GM23338 (cell line): ENCODE measurements around the gene DYSF. TPM values are rescaled to one million over a fixed set of nuclear protein-coding genes. Genes with fewer than 3 reads are reported as not detected.

Experiments used
- ATAC-seq: fragments of 200-7000 bp; cut with Tn5 transposase; 3 replicates; pipeline ENCODE4 v1.9.1; 2020
- DNase-seq: peaks from one replicate; pipeline ENCODE4 v3.0.0-alpha.2; 2015; ENCODE audit warnings: low spot score
- H2AFZ ChIP-seq: fragments of 200-600 bp; sonication (generic); 2 replicates; pipeline ENCODE4 v1.8.0; 2016; ENCODE audit warnings: antibody characterized with exemption, mild to moderate bottlenecking, moderate library complexity
- H3F3A ChIP-seq: fragments of 200-600 bp; sonication (generic); replicated peaks from 2 replicates; pipeline ENCODE4 v1.8.0; 2017; ENCODE audit warnings: antibody characterized with exemption, mixed run types, low read depth
- H3K27ac ChIP-seq: fragments of 200-600 bp; sonication (generic); 2 replicates; pipeline ENCODE4 v1.6.1; 2016; ENCODE audit warnings: low read depth
- H3K27me3 ChIP-seq: fragments of 200-600 bp; sonication (generic); 2 replicates; pipeline ENCODE4 v1.8.0; 2016; ENCODE audit warnings: mild to moderate bottlenecking, mixed run types, moderate library complexity; ENCODE audit not compliant: insufficient read depth
- H3K36me3 ChIP-seq: fragments of 200-600 bp; sonication (generic); 2 replicates; pipeline ENCODE4 v1.8.0; 2016; ENCODE audit warnings: mild to moderate bottlenecking; ENCODE audit not compliant: insufficient read depth
- H3K4me1 ChIP-seq: fragments of 200-600 bp; sonication (generic); 2 replicates; pipeline ENCODE4 v1.8.0; 2016; ENCODE audit warnings: mild to moderate bottlenecking, moderate library complexity; ENCODE audit not compliant: insufficient read depth
- H3K4me2 ChIP-seq: fragments of 200-600 bp; sonication (generic); 2 replicates; pipeline ENCODE4 v1.7.1; 2017; ENCODE audit warnings: mixed run types
- H3K4me3 ChIP-seq: fragments of 200-600 bp; sonication (generic); 2 replicates; pipeline ENCODE4 v1.6.1; 2016; ENCODE audit warnings: mixed run types
- H3K79me2 ChIP-seq: fragments of 200-600 bp; sonication (generic); replicated peaks from 2 replicates; pipeline ENCODE4 v1.8.0; 2017; ENCODE audit warnings: mild to moderate bottlenecking; ENCODE audit not compliant: insufficient read depth
- H3K9me2 ChIP-seq: fragments of 200-600 bp; sonication (generic); 2 replicates; pipeline ENCODE4 v1.8.0; 2017; ENCODE audit not compliant: insufficient read depth
- H4K20me1 ChIP-seq: fragments of 200-600 bp; sonication (generic); replicated peaks from 2 replicates; pipeline ENCODE4 v1.8.0; 2017; ENCODE audit warnings: mild to moderate bottlenecking; ENCODE audit not compliant: insufficient read depth
- H3K27ac Mint-ChIP-seq: 2 replicates; pipeline ENCODE4 v1.8.0; 2020; ENCODE audit warnings: inconsistent platforms, mild to moderate bottlenecking, moderate library complexity, mixed read lengths
- H3K27me3 Mint-ChIP-seq: 3 replicates; pipeline ENCODE4 v1.8.0; 2022; ENCODE audit warnings: low read depth, mild to moderate bottlenecking, moderate library complexity, mixed read lengths, inconsistent platforms; ENCODE audit not compliant: insufficient read depth, poor library complexity
- H3K36me3 Mint-ChIP-seq: 3 replicates; pipeline ENCODE4 v1.8.0; 2021; ENCODE audit warnings: low read depth, mild to moderate bottlenecking, inconsistent platforms, moderate library complexity, mixed read lengths
- H3K4me1 Mint-ChIP-seq: 3 replicates; pipeline ENCODE4 v1.8.0; 2020; ENCODE audit warnings: mild to moderate bottlenecking, inconsistent platforms, mixed read lengths
- H3K4me3 Mint-ChIP-seq: 3 replicates; pipeline ENCODE4 v1.8.0; 2021; ENCODE audit warnings: moderate library complexity, mild to moderate bottlenecking, inconsistent platforms, mixed read lengths
- H3K9me3 Mint-ChIP-seq: 3 replicates; pipeline ENCODE4 v1.8.0; 2020; ENCODE audit warnings: moderate library complexity, mild to moderate bottlenecking, inconsistent platforms, mixed read lengths
- CREB1 ChIP-seq: fragments of 250-450 bp; sonication (Bioruptor Pico); IDR thresholded peaks from 2 replicates; pipeline ENCODE4 v1.5.0; 2020; ENCODE audit warnings: low read depth, mild to moderate bottlenecking, moderate library complexity
- ETS1 ChIP-seq: IDR thresholded peaks from 2 replicates; pipeline ENCODE4 v1.6.1; 2016; ENCODE audit warnings: antibody characterized with exemption
- EZH2 ChIP-seq: fragments of 200-600 bp; sonication (generic); IDR thresholded peaks from one replicate; pipeline ENCODE4 v1.8.0; 2017; ENCODE audit warnings: antibody characterized with exemption, mild to moderate bottlenecking, low read depth; ENCODE audit not compliant: unreplicated experiment
- JUNB ChIP-seq: IDR thresholded peaks from one replicate; pipeline ENCODE4 v1.6.1; 2016; ENCODE audit warnings: antibody characterized with exemption; ENCODE audit not compliant: unreplicated experiment
- POLR2AphosphoS5 ChIP-seq: IDR thresholded peaks from 2 replicates; pipeline ENCODE4 v1.6.1; 2016; ENCODE audit warnings: antibody characterized with exemption, low read depth
- REST ChIP-seq: IDR thresholded peaks from one replicate; pipeline ENCODE4 v1.6.1; 2018; ENCODE audit warnings: antibody characterized with exemption; ENCODE audit not compliant: unreplicated experiment
- STAT1 ChIP-seq: IDR thresholded peaks from one replicate; pipeline ENCODE4 v1.6.1; 2016; ENCODE audit warnings: antibody characterized with exemption; ENCODE audit not compliant: unreplicated experiment
- ZNF331 ChIP-seq: fragments of 250-450 bp; sonication (Bioruptor Pico); IDR thresholded peaks from 2 replicates; pipeline ENCODE4 v1.5.0; 2020; ENCODE audit warnings: low read depth, mild to moderate bottlenecking, moderate library complexity
- polyA plus RNA-seq: library from polyadenylated mRNA; unstranded; fragments of >200 nt; fragmentation: Nextera tagmentation; extraction: Ambion mirVana; gene quantifications from 2 replicates; pipeline ENCODE4 v1.2.1, GENCODE V29; 2016
- total RNA-seq: library from RNA; depleted of rRNA; stranded (reverse); fragments of >200 nt; shearing (Covaris generic); gene quantifications from 2 replicates; pipeline ENCODE4 v1.2.3, GENCODE V29; 2014
- TF ChIP-seq, protein P1 (sequence below), 2 experiments: fragments of 200-600 bp in 1 of 2; sonication (generic) in 1 of 2; conservative IDR thresholded peaks; 2 replicates each; pipeline versions ENCODE4 v1.5.1 to v1.6.1; 2016 to 2017; ENCODE audit warnings: antibody characterized with exemption in 2 of 2, low read depth in 2 of 2, mild to moderate bottlenecking in 2 of 2, moderate library complexity in 1 of 2

The DYSF gene
- total and polyA plus RNA-seq, 2 experiments from 2014 or later, result 7.3 to 21.3 TPM

DNA sequence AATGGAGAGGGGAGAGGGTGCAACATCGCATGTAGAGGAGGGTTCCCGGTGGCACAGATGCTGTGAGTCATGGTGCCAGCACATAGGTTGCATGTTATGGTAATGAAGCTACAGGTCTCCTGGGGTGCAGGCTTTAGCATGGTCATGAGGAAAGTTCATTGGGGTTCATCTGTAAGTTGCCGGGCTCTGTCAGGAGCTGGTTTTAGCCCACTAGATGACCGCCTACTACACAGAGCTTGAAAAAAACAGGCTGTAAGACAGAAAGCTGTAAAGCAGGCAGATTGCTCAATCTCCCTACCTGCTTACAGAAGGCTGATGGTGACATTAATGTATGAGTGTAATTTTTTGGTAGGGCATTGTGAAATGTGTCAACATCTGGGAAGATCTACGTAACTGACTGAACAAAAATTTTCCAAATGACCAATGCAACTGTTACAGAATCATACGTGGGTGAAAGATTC lies 23.9 kb downstream of the DYSF start:
- 0 out of 3 replicates have a peak, but pooled peaks cover 3% of the 10 kb centered on the region for H3K9me3 Mint-ChIP-seq
- no peaks in the 10 kb centered on the region for H3F3A ChIP-seq
- H3K4me3 ChIP-seq, result no peak overlapping the region
- no peak overlapping the region for H3K4me3 Mint-ChIP-seq
- ATAC-seq (no peak; the same call in 2 of the 3 replicates), DNase-seq (no peak)
- H3K9me2 ChIP-seq, result no peaks in the 10 kb centered on the region
- no peak overlapping the region for H3K27ac ChIP-seq
- no peak overlapping the region for H3K4me2 ChIP-seq
- H3K27ac Mint-ChIP-seq, result no peak overlapping the region
- peaks cover 5% of the 10 kb centered on the region; the same call in 2 of the 3 replicates for H3K36me3 Mint-ChIP-seq
- no peaks in the 10 kb centered on the region for H3K36me3 ChIP-seq
- H3K79me2 ChIP-seq, result no peaks in the 10 kb centered on the region
- no peak overlapping the region for H2AFZ ChIP-seq
- peaks cover 26% of the 10 kb centered on the region for H3K4me1 Mint-ChIP-seq
- peaks cover 5% of the 10 kb centered on the region for H3K27me3 Mint-ChIP-seq
- no peaks in the 10 kb centered on the region for H4K20me1 ChIP-seq
- TF ChIP-seq JUNB, result no peak
- no peaks in the 10 kb centered on the region for H3K4me1 ChIP-seq
- no peaks in the 10 kb centered on the region for H3K27me3 ChIP-seq

GRCh38 chr2:71478806-71479205 lies 25.4 kb downstream of the DYSF start:
- H3K4me3 Mint-ChIP-seq, result no peak overlapping the region
- H3K9me3 Mint-ChIP-seq, result 0 out of 3 replicates have a peak, but pooled peaks cover 3% of the 10 kb centered on the region
- no peaks in the 10 kb centered on the region for H3K9me2 ChIP-seq
- TF ChIP-seq ZNF331 (no peak), EZH2 (no peak), STAT1 (no peak), CREB1 (CRISPR knock-in tag) (no peak), REST (no peak), ETS1 (no peak), POLR2AphosphoS5 (no peak), JUNB (no peak)
- TF ChIP-seq, protein P1, sequence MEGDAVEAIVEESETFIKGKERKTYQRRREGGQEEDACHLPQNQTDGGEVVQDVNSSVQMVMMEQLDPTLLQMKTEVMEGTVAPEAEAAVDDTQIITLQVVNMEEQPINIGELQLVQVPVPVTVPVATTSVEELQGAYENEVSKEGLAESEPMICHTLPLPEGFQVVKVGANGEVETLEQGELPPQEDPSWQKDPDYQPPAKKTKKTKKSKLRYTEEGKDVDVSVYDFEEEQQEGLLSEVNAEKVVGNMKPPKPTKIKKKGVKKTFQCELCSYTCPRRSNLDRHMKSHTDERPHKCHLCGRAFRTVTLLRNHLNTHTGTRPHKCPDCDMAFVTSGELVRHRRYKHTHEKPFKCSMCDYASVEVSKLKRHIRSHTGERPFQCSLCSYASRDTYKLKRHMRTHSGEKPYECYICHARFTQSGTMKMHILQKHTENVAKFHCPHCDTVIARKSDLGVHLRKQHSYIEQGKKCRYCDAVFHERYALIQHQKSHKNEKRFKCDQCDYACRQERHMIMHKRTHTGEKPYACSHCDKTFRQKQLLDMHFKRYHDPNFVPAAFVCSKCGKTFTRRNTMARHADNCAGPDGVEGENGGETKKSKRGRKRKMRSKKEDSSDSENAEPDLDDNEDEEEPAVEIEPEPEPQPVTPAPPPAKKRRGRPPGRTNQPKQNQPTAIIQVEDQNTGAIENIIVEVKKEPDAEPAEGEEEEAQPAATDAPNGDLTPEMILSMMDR (conservative IDR thresholded peaks at IDR 0.05; ENCODE audit: low read depth in 2 of 2), result no peak

More at GRCh38 chr2:71478806-71479205, 25.4 kb downstream of the DYSF start:
- no peak overlapping the region for H2AFZ ChIP-seq
- no peaks in the 10 kb centered on the region for H3K79me2 ChIP-seq
- H3K27me3 Mint-ChIP-seq, result peaks cover 5% of the 10 kb centered on the region
- peaks cover 28% of the 10 kb centered on the region for H3K4me1 Mint-ChIP-seq
- H3K27me3 ChIP-seq, result no peaks in the 10 kb centered on the region
- H3K36me3 Mint-ChIP-seq, result peaks cover 6% of the 10 kb centered on the region; the same call in 2 of the 3 replicates
- H3K4me3 ChIP-seq, result no peak overlapping the region
- ATAC-seq (no peak), DNase-seq (no peak)
- no peaks in the 10 kb centered on the region for H3K4me1 ChIP-seq
- H3K36me3 ChIP-seq, result no peaks in the 10 kb centered on the region
- no peaks in the 10 kb centered on the region for H3F3A ChIP-seq
- no peak overlapping the region for H3K27ac Mint-ChIP-seq
- H3K4me2 ChIP-seq, result no peak overlapping the region
- H4K20me1 ChIP-seq, result no peaks in the 10 kb centered on the region
- no peak overlapping the region for H3K27ac ChIP-seq
